K562 (cell line): ENCODE results near the gene ARL10. TPM values are rescaled to one million over a fixed set of nuclear protein-coding genes. Genes with fewer than 3 reads are reported as not detected.

ENCODE experiments used
- FOXK1 ChIP-seq: sonication (generic); formaldehyde crosslinking; IDR thresholded peaks from 2 replicates; pipeline ENCODE4 v1.8.0; 2022; ENCODE audit warnings: missing genetic modification reagents, mild to moderate bottlenecking, borderline replicate concordance
- GABPB2 ChIP-seq: fragments of 250-450 bp; sonication (Bioruptor Pico); conservative IDR thresholded peaks from 2 replicates; pipeline ENCODE4 v1.5.1; 2021; ENCODE audit warnings: mild to moderate bottlenecking
- PURB ChIP-seq: sonication (generic); formaldehyde crosslinking; IDR thresholded peaks from 2 replicates; pipeline ENCODE4 v1.9.0; 2021; ENCODE audit warnings: low read depth, mild to moderate bottlenecking, missing genetic modification reagents
- PYGO2 ChIP-seq: fragments of 450-650 bp; IDR thresholded peaks from 2 replicates; pipeline ENCODE4 v1.6.1; 2016; ENCODE audit warnings: mild to moderate bottlenecking, missing genetic modification characterization, moderate library complexity, missing compliant biosample characterization
- RBFOX2 ChIP-seq: fragments of 200-400 bp; formaldehyde crosslinking; IDR thresholded peaks from 2 replicates; pipeline ENCODE4 v1.6.1; 2017; ENCODE audit warnings: low read depth, mild to moderate bottlenecking, low read length, moderate library complexity
- SRF ChIP-seq, 2 experiments: fragments of 250-450, 450-650 bp in 1 of 2; sonication (Bioruptor Pico) in 1 of 2; sonication (generic) in 1 of 2; formaldehyde crosslinking; IDR thresholded peaks; 2 replicates each; pipeline versions ENCODE4 v1.5.0 to v1.5.1; 2020 to 2022; ENCODE audit warnings: mild to moderate bottlenecking in 1 of 2, missing genetic modification reagents in 1 of 2
- TAF7 ChIP-seq: fragments of 450-650 bp; IDR thresholded peaks from 2 replicates; pipeline ENCODE4 v1.6.1; 2016; ENCODE audit warnings: missing genetic modification characterization, missing compliant biosample characterization
- TCFL5 ChIP-seq: fragments of 250-450 bp; sonication (Bioruptor Pico); conservative IDR thresholded peaks from 2 replicates; pipeline ENCODE4 v1.6.1; 2021; ENCODE audit warnings: mild to moderate bottlenecking, moderate library complexity, matching md5 sums
- ZFP1 ChIP-seq: fragments of 450-650 bp; formaldehyde crosslinking; IDR thresholded peaks from 2 replicates; pipeline ENCODE4 v1.4.0; 2020; ENCODE audit warnings: mild to moderate bottlenecking, mixed read lengths
- ZNF175 ChIP-seq: fragments of 200-800 bp; sonication (Bioruptor generic); IDR thresholded peaks from 2 replicates; pipeline ENCODE4 v1.6.1; 2016; ENCODE audit warnings: low read depth, mild to moderate bottlenecking, missing genetic modification characterization, missing compliant biosample characterization
- ZNF263 ChIP-seq: sonication (generic); formaldehyde crosslinking; IDR thresholded peaks from 2 replicates; pipeline ENCODE4 v1.8.0; 2022; ENCODE audit warnings: mild to moderate bottlenecking, missing genetic modification reagents, borderline replicate concordance
- ZNF444 ChIP-seq: fragments of 250-450 bp; sonication (Bioruptor Pico); IDR thresholded peaks from 2 replicates; pipeline ENCODE4 v1.4.0; 2020; ENCODE audit warnings: mild to moderate bottlenecking, moderate library complexity
- ZNF695 ChIP-seq: fragments of 450-650 bp; formaldehyde crosslinking; IDR thresholded peaks from 2 replicates; pipeline ENCODE4 v1.4.0; 2020; ENCODE audit warnings: mild to moderate bottlenecking, moderate library complexity
- polyA plus RNA-seq, 8 experiments: library from polyadenylated mRNA; depleted of rRNA in 4 of 8; stranded (reverse) in 5 of 8; unstranded in 3 of 8; fragments of >200 nt; fragmentation: Nextera tagmentation in 2 of 8; fragmentation: Illumina TruSeq in 1 of 8; extraction: Ambion mirVana in 2 of 8; extraction: Trizol in 1 of 8; gene quantifications; 2 replicates each; pipeline versions ENCODE4 v1.2.1 to v1.2.3, GENCODE V29; 2011 to 2014; ENCODE audit warnings: inconsistent platforms in 1 of 8, missing spikeins in 1 of 8
- total RNA-seq, 7 experiments: library from RNA; depleted of rRNA in 6 of 7; stranded (reverse); fragments of >200 nt in 6 of 7; fragmentation: Illumina TruSeq in 2 of 7; extraction: Trizol in 2 of 7; gene quantifications; 2 replicates each; pipeline versions ENCODE4 v1.2.1 to v1.2.3, GENCODE V29; 2011 to 2021; ENCODE audit warnings: low replicate concordance in 1 of 7
- TF ChIP-seq, protein P1 (sequence below): fragments of 250-450 bp; sonication (Bioruptor Pico); IDR thresholded peaks from 2 replicates; pipeline ENCODE4 v1.4.0; 2020
- TF ChIP-seq, protein P2 (sequence below): sonication (generic); formaldehyde crosslinking; IDR thresholded peaks from 2 replicates; pipeline ENCODE4 v1.8.0; 2022; ENCODE audit warnings: missing genetic modification reagents, mild to moderate bottlenecking, borderline replicate concordance
- TF ChIP-seq, protein P3 (sequence below): fragments of 250-450 bp; sonication (Bioruptor Pico); IDR thresholded peaks from 2 replicates; pipeline ENCODE4 v1.5.0; 2021
- TF ChIP-seq, protein P4 (sequence below): fragments of 250-450 bp; sonication (Bioruptor Pico); IDR thresholded peaks from 2 replicates; pipeline ENCODE4 v1.5.0; 2020; ENCODE audit warnings: mild to moderate bottlenecking

The ARL10 gene
- total and polyA plus RNA-seq, 9 of the 15 experiments (the other 6 are each of a cell fraction or from before 2014, with no cell fraction given), result under 0.01 to 0.40 (median 0.34) TPM; not detected in 3

DNA sequence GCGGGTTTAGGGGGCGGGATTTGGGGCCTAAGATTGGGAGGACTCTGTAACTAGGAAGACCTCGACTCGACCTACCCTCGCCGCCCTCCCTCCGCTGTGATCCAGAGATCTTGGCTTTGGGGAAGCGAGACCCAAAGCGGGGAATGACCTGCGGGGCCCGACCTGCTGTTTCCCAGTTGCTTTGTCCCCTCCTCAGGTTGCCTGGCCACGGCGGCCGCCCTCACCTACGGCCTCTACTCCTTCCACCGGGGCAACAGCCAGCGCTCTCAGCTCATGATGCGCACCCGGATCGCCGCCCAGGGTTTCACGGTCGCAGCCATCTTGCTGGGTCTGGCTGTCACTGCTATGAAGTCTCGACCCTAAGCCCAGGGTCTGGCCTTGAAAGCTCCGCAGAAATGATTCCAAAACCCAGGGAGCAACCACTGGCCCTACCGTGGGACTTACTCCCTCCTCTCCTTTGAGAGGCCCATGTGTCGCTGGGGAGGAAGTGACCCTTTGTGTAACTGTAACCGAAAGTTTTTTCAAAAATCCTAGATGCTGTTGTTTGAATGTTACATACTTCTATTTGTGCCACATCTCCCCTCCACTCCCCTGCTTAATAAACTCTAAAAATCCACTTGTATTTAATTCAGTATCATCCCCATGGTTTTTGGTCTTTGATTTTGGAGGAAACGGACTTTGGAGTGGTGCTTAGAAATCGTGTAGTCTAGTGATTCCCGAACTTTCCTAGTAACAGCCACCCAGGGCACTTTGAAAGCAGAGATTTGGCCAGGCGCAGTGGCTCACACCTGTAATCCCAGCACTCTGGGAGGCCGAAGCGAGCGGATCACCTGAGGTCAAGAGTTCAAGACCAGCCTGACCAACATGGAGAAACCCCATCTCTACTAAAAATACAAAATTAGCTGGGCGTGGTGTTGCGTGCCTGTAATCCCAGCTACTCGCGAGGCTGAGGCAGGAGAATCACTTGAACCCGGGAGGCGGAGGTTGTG, 24.1 kb downstream of the ARL10 start (continued):
- TF ChIP-seq, protein P1, sequence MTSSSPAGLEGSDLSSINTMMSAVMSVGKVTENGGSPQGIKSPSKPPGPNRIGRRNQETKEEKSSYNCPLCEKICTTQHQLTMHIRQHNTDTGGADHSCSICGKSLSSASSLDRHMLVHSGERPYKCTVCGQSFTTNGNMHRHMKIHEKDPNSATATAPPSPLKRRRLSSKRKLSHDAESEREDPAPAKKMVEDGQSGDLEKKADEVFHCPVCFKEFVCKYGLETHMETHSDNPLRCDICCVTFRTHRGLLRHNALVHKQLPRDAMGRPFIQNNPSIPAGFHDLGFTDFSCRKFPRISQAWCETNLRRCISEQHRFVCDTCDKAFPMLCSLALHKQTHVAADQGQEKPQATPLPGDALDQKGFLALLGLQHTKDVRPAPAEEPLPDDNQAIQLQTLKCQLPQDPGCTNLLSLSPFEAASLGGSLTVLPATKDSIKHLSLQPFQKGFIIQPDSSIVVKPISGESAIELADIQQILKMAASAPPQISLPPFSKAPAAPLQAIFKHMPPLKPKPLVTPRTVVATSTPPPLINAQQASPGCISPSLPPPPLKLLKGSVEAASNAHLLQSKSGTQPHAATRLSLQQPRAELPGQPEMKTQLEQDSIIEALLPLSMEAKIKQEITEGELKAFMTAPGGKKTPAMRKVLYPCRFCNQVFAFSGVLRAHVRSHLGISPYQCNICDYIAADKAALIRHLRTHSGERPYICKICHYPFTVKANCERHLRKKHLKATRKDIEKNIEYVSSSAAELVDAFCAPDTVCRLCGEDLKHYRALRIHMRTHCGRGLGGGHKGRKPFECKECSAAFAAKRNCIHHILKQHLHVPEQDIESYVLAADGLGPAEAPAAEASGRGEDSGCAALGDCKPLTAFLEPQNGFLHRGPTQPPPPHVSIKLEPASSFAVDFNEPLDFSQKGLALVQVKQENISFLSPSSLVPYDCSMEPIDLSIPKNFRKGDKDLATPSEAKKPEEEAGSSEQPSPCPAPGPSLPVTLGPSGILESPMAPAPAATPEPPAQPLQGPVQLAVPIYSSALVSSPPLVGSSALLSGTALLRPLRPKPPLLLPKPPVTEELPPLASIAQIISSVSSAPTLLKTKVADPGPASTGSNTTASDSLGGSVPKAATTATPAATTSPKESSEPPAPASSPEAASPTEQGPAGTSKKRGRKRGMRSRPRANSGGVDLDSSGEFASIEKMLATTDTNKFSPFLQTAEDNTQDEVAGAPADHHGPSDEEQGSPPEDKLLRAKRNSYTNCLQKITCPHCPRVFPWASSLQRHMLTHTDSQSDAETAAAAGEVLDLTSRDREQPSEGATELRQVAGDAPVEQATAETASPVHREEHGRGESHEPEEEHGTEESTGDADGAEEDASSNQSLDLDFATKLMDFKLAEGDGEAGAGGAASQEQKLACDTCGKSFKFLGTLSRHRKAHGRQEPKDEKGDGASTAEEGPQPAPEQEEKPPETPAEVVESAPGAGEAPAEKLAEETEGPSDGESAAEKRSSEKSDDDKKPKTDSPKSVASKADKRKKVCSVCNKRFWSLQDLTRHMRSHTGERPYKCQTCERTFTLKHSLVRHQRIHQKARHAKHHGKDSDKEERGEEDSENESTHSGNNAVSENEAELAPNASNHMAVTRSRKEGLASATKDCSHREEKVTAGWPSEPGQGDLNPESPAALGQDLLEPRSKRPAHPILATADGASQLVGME (CRISPR knock-in tag), result no peak
- TF ChIP-seq, protein P2, sequence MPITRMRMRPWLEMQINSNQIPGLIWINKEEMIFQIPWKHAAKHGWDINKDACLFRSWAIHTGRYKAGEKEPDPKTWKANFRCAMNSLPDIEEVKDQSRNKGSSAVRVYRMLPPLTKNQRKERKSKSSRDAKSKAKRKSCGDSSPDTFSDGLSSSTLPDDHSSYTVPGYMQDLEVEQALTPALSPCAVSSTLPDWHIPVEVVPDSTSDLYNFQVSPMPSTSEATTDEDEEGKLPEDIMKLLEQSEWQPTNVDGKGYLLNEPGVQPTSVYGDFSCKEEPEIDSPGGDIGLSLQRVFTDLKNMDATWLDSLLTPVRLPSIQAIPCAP (CRISPR knock-in tag), result no peak
- TF ChIP-seq ZFP1 (peak; percentile 44; the same call in 1 of the 2 replicates), ZNF695 (CRISPR knock-in tag) (peak; percentile 23; the same call in 1 of the 2 replicates), PURB (CRISPR knock-in tag) (no peak), PYGO2 (tag) (no peak), GABPB2 (CRISPR knock-in tag) (no peak), FOXK1 (no peak), TCFL5 (no peak), ZNF444 (no peak), SRF (CRISPR knock-in tag; IDR thresholded peaks at IDR 0.05) (peak in 1 of 2 experiments; percentile 51; a peak in 1 of 4 replicates), RBFOX2 (peak; percentile 72), TAF7 (no peak), ZNF263 (CRISPR knock-in tag) (peak; percentile 92), ZNF175 (0 out of 2 replicates have a peak, but pooled peaks have one; percentile 5)
- TF ChIP-seq, protein P3, sequence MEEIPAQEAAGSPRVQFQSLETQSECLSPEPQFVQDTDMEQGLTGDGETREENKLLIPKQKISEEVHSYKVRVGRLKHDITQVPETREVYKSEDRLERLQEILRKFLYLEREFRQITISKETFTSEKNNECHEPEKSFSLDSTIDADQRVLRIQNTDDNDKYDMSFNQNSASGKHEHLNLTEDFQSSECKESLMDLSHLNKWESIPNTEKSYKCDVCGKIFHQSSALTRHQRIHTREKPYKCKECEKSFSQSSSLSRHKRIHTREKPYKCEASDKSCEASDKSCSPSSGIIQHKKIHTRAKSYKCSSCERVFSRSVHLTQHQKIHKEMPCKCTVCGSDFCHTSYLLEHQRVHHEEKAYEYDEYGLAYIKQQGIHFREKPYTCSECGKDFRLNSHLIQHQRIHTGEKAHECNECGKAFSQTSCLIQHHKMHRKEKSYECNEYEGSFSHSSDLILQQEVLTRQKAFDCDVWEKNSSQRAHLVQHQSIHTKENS, result no peak
- TF ChIP-seq, protein P4, sequence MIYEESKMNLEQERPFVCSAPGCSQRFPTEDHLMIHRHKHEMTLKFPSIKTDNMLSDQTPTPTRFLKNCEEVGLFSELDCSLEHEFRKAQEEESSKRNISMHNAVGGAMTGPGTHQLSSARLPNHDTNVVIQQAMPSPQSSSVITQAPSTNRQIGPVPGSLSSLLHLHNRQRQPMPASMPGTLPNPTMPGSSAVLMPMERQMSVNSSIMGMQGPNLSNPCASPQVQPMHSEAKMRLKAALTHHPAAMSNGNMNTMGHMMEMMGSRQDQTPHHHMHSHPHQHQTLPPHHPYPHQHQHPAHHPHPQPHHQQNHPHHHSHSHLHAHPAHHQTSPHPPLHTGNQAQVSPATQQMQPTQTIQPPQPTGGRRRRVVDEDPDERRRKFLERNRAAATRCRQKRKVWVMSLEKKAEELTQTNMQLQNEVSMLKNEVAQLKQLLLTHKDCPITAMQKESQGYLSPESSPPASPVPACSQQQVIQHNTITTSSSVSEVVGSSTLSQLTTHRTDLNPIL (CRISPR knock-in tag), result no peak
